Fibroblast of lung (primary cell): ENCODE results near the gene FGD4.

Experiments used
- CTCF ChIP-seq, 2 donors: IDR thresholded peaks in 1 of 2; conservative IDR thresholded peaks in 1 of 2; 1 replicate in 1 of 2; 2 replicates in 1 of 2; pipeline ENCODE4 v1.5.1; 2011 to 2012; ENCODE audit warnings: low read length in 2 of 2, control low read depth in 1 of 2, inconsistent platforms in 1 of 2, low read depth in 1 of 2, mild to moderate bottlenecking in 1 of 2
- EZH2 ChIP-seq: IDR thresholded peaks from 2 replicates; pipeline ENCODE4 v1.5.1; 2012; ENCODE audit warnings: low read length, control low read depth, mild to moderate bottlenecking; ENCODE audit errors: missing control alignments

DNA sequence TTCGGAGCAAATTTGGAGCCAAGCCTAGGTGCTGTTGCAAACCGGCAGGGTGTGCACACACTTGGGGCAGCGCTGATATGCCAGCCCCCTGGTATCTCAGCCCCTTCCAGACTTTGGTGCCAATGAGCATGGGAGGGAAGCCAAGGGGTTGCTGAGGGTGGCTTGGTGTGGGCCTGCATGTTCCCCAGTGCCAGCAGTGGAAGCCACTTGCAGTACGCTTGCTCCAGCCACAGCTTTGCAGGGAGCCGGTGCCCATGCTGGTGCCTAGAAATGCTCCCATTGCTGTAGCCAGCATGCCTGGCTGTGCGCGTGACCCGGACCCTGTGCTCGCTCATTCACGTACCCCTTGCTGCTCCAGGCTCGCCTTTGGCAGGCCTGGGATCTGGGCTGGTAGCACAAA lies 212.6 kb downstream of the FGD4 start:
- TF ChIP-seq CTCF (conservative IDR thresholded peaks at IDR 0.05 in 1 of 2, IDR thresholded peaks at IDR 0.05 in 1 of 2; ENCODE audit: low read depth in 1 of 2, low read length in 2 of 2) (no peak), EZH2 (no peak)
